Endothelial cell of umbilical vein (primary cell): ENCODE data around the gene WDR5. TPM values are rescaled to one million over a fixed set of nuclear protein-coding genes. Genes with fewer than 3 reads are reported as not detected.
A peak's percentile ranks its signal among the peaks of the same experiment; 100 is the strongest.

Experiments
- Bru-seq: library from RNA; stranded (reverse); fragments of 400-500 nt; gene quantifications from one replicate; lab custom pipeline; 2021; lab: Mats Ljungman, UMichigan
- BruChase-seq, 2 experiments: library from RNA; stranded (reverse); fragments of 400-500 nt; gene quantifications; one replicate each; lab custom pipeline; 2021; lab: Mats Ljungman, UMichigan
- BruUV-seq: library from RNA; stranded (reverse); fragments of 400-500 nt; replicated peaks from 2 replicates; lab custom pipeline; 2021; lab: Mats Ljungman, UMichigan
- CTCF ChIA-PET: fragments of 300-600, 350-600 bp; sonication (Branson Sonifier 250); formaldehyde crosslinking; loops from one replicate; lab custom pipeline; 2021; ENCODE audit warnings: antibody characterized with exemption, inconsistent platforms; lab: Charles Lee
- POLR2A ChIA-PET: fragments of 300-600, 350-600 bp; sonication (Branson Sonifier 250); formaldehyde crosslinking; loops from one replicate; lab custom pipeline; 2021; ENCODE audit warnings: antibody characterized with exemption, inconsistent platforms; lab: Charles Lee
- DNase-seq: peaks from one replicate; pipeline ENCODE4 v3.0.0-alpha.2; 2011; ENCODE audit warnings: low read depth, low spot score
- FAIRE-seq: peaks from 2 replicates; lab custom pipeline; 2011; peaks lifted over from hg19 to GRCh38; lab: Jason Lieb, UNC
- H2AFZ ChIP-seq: 2 replicates; pipeline ENCODE4 v1.6.0; 2012; ENCODE audit warnings: low read depth, low read length, control low read depth, inconsistent platforms
- H3K27ac ChIP-seq: 2 replicates; pipeline ENCODE4 v1.5.1; 2011; ENCODE audit warnings: low read depth, mild to moderate bottlenecking, control low read depth, low read length, moderate library complexity; ENCODE audit not compliant: insufficient read depth
- H3K27me3 ChIP-seq, 2 experiments: 2 replicates each; pipeline versions ENCODE4 v1.6.0 to v1.6.1; 2011; ENCODE audit warnings: low read length in 2 of 2, mixed read lengths in 1 of 2; ENCODE audit not compliant: control insufficient read depth in 2 of 2, insufficient read depth in 2 of 2
- H3K36me3 ChIP-seq, 2 experiments: 2 replicates in 1 of 2; 3 replicates in 1 of 2; pipeline ENCODE4 v1.5.1; 2011; ENCODE audit warnings: low read length in 2 of 2, mild to moderate bottlenecking in 1 of 2, moderate library complexity in 1 of 2; ENCODE audit not compliant: control insufficient read depth in 2 of 2, insufficient read depth in 2 of 2; ENCODE audit errors: extremely low read depth in 1 of 2
- H3K4me1 ChIP-seq: 3 replicates; pipeline ENCODE4 v1.5.1; 2011; ENCODE audit warnings: mild to moderate bottlenecking, low read length; ENCODE audit not compliant: control insufficient read depth, insufficient read depth; ENCODE audit errors: extremely low read depth
- H3K4me2 ChIP-seq: 2 replicates; pipeline ENCODE4 v1.6.1; 2011; ENCODE audit warnings: low read length, control low read depth, mixed read lengths; ENCODE audit not compliant: insufficient read depth
- H3K4me3 ChIP-seq, 3 experiments: fragments of 200-600 bp in 1 of 3; sonication (generic), shearing (Covaris generic) in 1 of 3; replicated peaks in 1 of 3; 2 replicates each; pipeline ENCODE4 v1.5.1; 2011 to 2016; ENCODE audit warnings: control low read depth in 3 of 3, low read length in 3 of 3, mild to moderate bottlenecking in 2 of 3, inconsistent platforms in 1 of 3, low read depth in 1 of 3, moderate library complexity in 1 of 3; ENCODE audit not compliant: insufficient read depth in 1 of 3
- H3K79me2 ChIP-seq: 2 replicates; pipeline ENCODE4 v1.6.0; 2012; ENCODE audit warnings: low read length, inconsistent platforms; ENCODE audit not compliant: control insufficient read depth, insufficient read depth
- H3K9ac ChIP-seq: replicated peaks from 2 replicates; pipeline ENCODE3; 2011; ENCODE audit warnings: low read length, control low read depth; ENCODE audit not compliant: insufficient read depth; ENCODE audit errors: extremely low read depth
- H3K9me1 ChIP-seq: replicated peaks from 3 replicates; pipeline ENCODE4 v1.6.0; 2011; ENCODE audit warnings: mild to moderate bottlenecking, low read length; ENCODE audit not compliant: control insufficient read depth, insufficient read depth; ENCODE audit errors: extremely low read depth
- H3K9me3 ChIP-seq: replicated peaks from 2 replicates; pipeline ENCODE4 v1.5.1; 2012; ENCODE audit warnings: low read length, inconsistent platforms; ENCODE audit not compliant: control insufficient read depth, insufficient read depth
- H4K20me1 ChIP-seq: replicated peaks from 2 replicates; pipeline ENCODE3; 2011; ENCODE audit warnings: mild to moderate bottlenecking, low read length; ENCODE audit not compliant: control insufficient read depth, insufficient read depth; ENCODE audit errors: extremely low read depth
- EZH2 ChIP-seq: IDR thresholded peaks from 2 replicates; pipeline ENCODE4 v1.6.1; 2012; ENCODE audit warnings: borderline replicate concordance, low read depth, mild to moderate bottlenecking, moderate library complexity, low read length, inconsistent platforms; ENCODE audit not compliant: severe bottlenecking
- FOS ChIP-seq: IDR thresholded peaks from 2 replicates; pipeline ENCODE4 v1.6.1; 2011; ENCODE audit warnings: mild to moderate bottlenecking, low read length, moderate library complexity, borderline replicate concordance; ENCODE audit not compliant: insufficient read depth
- GATA2 ChIP-seq: IDR thresholded peaks from 2 replicates; pipeline ENCODE4 v1.7.0; 2011; ENCODE audit warnings: low read depth, mild to moderate bottlenecking, moderate library complexity, mixed read lengths, low read length; ENCODE audit not compliant: insufficient read length, insufficient read depth
- JUN ChIP-seq: IDR thresholded peaks from 2 replicates; pipeline ENCODE4 v1.6.1; 2011; ENCODE audit warnings: borderline replicate concordance, low read depth; ENCODE audit not compliant: insufficient read length, insufficient read depth
- MYC ChIP-seq: IDR thresholded peaks from one replicate; pipeline ENCODE4 v1.6.1; 2011; ENCODE audit warnings: mild to moderate bottlenecking, low read depth, low read length
- POLR2A ChIP-seq: IDR thresholded peaks from 2 replicates; pipeline ENCODE4 v1.6.1; 2012; ENCODE audit warnings: low read depth, mild to moderate bottlenecking, control low read depth, low read length
- POLR2AphosphoS5 ChIP-seq: IDR thresholded peaks from 2 replicates; pipeline ENCODE4 v1.6.1; 2012; ENCODE audit warnings: low read depth, mild to moderate bottlenecking, control low read depth, low read length, moderate library complexity; ENCODE audit not compliant: insufficient read depth
- dilution Hi-C: fragments of 300-500 bp; cut with MboI; formaldehyde crosslinking; loops from one replicate; pipeline ENCODE4 v1.15.0; 2019; ENCODE audit warnings: low sequenced_read_pairs; ENCODE audit not compliant: extremely low pct_ligation_motif_present
- intact Hi-C: fragments of 100-400 bp; cut with micrococcal nuclease; formaldehyde crosslinking; loops from one replicate; pipeline ENCODE4 v1.10.0; 2022
- long read RNA-seq: library from polyadenylated mRNA; stranded (forward); transcript quantifications from one replicate; pipeline ENCODE4 v2.0.0, GENCODE V29; 2021
- polyA minus RNA-seq, 3 experiments: library from RNA; depleted of rRNA, polyadenylated mRNA; stranded (reverse); fragments of >200 nt; gene quantifications; 1 replicate in 1 of 3; 2 replicates in 2 of 3; pipeline ENCODE4 v1.2.3, GENCODE V29; 2011
- polyA plus RNA-seq, 4 experiments: library from polyadenylated mRNA; depleted of rRNA in 3 of 4; stranded (reverse) in 3 of 4; unstranded in 1 of 4; fragments of >200 nt; gene quantifications; 2 replicates each; pipeline versions ENCODE4 v1.2.1 to v1.2.3, GENCODE V29; 2011 to 2012; ENCODE audit warnings: missing spikeins in 1 of 4
- total RNA-seq: library from RNA; stranded (reverse); gene quantifications from 2 replicates; pipeline ENCODE4 v1.2.3, GENCODE V29; 2021
- TF ChIP-seq, protein P1 (sequence below), 2 donors: IDR thresholded peaks; 1 replicate in 1 of 2; 2 replicates in 1 of 2; pipeline ENCODE4 v1.5.1; 2011; ENCODE audit warnings: low read length in 2 of 2, mild to moderate bottlenecking in 2 of 2, moderate library complexity in 2 of 2, control low read depth in 1 of 2, inconsistent platforms in 1 of 2, low read depth in 1 of 2; ENCODE audit not compliant: insufficient read depth in 1 of 2; ENCODE audit errors: extremely low read depth in 1 of 2
- TF ChIP-seq, protein P2 (sequence below): IDR thresholded peaks from 2 replicates; pipeline ENCODE4 v1.6.1; 2011; ENCODE audit not compliant: insufficient read depth, insufficient read length

WDR5 gene
- total RNA-seq (42.4 and 42.5 TPM in 2 replicates), polyA plus RNA-seq (30.8 and 32.1 TPM in 2 replicates), polyA minus RNA-seq (15.8 and 18.1 TPM in 2 replicates), Bru-seq, nascent RNA (percentile 68 among the genes with signal in this experiment), BruChase-seq, experiment 1, labeled RNA remaining after a 6-hour chase (percentile 89 among the genes with signal in this experiment), BruChase-seq, experiment 2, labeled RNA remaining after a 2-hour chase (percentile 90 among the genes with signal in this experiment)
- 37.0 and 38.6 TPM in 2 replicates for polyA plus RNA-seq (2011; cell fraction: cytosol; rRNA removed)
- 53.3 and 60.1 TPM in 2 replicates for polyA plus RNA-seq (2011; cell fraction: nucleus; rRNA removed)
- 39.0 and 39.5 TPM in 2 replicates for polyA plus RNA-seq (2012)
- 39.8 TPM for polyA minus RNA-seq (2011; cell fraction: cytosol; rRNA and poly(A)+ RNA removed)
- polyA minus RNA-seq (2011; cell fraction: nucleus; rRNA and poly(A)+ RNA removed): 12.5 and 12.8 TPM in 2 replicates
- long read RNA-seq, transcript WDR5-201 (14 exons, 3,151 nt): major isoform, 35 of 53 reads
- long read RNA-seq, partial matches to known transcripts: 2 of 53 reads
- long read RNA-seq, other reads (novel, unspliced or antisense): 16 of 53 reads

DNA sequence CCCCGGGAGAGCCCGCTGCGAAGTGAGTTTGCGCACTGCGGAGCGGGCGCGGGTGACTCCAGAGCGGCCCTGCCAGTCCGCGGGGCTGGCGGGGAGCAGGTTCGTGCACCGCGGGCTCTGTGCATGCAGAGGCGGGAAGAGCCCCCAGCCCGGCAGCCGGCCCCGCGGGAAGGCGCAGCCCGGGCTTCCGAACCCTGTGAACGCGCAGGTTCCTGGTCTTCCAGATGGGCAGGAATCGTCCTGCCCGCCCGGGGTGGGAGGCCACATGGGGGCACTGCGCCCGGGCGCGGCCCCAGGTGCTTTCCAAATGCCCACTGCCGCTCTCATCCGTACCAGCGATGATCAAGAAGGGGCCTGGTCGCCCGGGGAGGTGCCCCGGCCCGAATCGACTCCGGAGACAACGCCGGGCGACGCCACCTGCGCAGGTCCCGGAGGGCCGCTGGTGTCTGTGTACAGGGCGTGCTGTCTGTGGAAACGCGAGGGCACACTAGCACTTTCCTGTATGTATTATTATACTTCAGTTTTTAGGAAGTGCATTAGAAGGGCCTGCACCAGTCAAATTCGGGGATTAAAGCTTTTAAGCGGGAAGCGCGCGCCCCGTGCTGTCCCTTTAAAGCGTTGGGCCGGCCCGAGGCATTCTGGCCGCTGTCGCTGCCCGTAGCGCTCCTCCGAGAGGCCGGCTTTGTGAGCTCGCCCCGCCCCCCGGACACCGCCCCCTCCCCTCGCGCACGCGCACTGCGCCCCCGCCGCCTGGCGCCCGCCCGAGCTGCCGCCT is at the start of gene WDR5:
WDR5 (plus strand) TSS at position 740 of the 775 bp plus-strand sequence. CDS start 3,796 bp downstream, outside the sequence.
- Histone ChIP-seq H4K20me1 (no peaks in the 10 kb centered on the region), H3K79me2 (peaks cover 40% of the 10 kb centered on the region), H3K4me1 (peaks cover 10% of the 10 kb centered on the region), H3K27ac (peak within 1 kb of the TSS; percentile 48), H3K4me3 (peak within 1 kb of the TSS; percentile 84 to 97 (median 93)), H3K27me3 (no peaks in the 10 kb centered on the region), H3K36me3 (peaks cover 0 to 6% of the 10 kb centered on the region in 2 experiments), H2AFZ (peak within 1 kb of the TSS; percentile 99), H3K4me2 (peak within 1 kb of the TSS; percentile 83), H3K9me1 (no peaks in the 10 kb centered on the region), H3K9ac (peak within 1 kb of the TSS; percentile 73), H3K9me3 (no peaks in the 10 kb centered on the region)
- dilution Hi-C loops: no loop called here
- BruUV-seq: no TSS peak
- ChIA-PET CTCF (interaction anchor here (0.6 to 1.1 kb wide), 11 partner anchors 24 to 562 kb away, joined by 3 to 11 read pairs (median 3); partner anchors contain the start of gene RNU6ATAC), POLR2A (interaction anchor here (1.1 kb wide), 1 partner anchor 27 kb away, joined by 3 read pairs; no protein-coding TSS in a partner anchor)
- peak; percentile 72 for FAIRE-seq
- DNase-seq: peak; percentile 81
- intact Hi-C loops: loop anchor here (1.0 kb wide), 2 partner anchors 29 to 67 kb away; partner anchors contain the start of genes BRD3 and RNU6ATAC
- TF ChIP-seq FOS (no peak), JUN (no peak), GATA2 (no peak), POLR2AphosphoS5 (peak; percentile 37), MYC (no peak), EZH2 (no peak), POLR2A (peak; percentile 61)
- TF ChIP-seq, protein P1, sequence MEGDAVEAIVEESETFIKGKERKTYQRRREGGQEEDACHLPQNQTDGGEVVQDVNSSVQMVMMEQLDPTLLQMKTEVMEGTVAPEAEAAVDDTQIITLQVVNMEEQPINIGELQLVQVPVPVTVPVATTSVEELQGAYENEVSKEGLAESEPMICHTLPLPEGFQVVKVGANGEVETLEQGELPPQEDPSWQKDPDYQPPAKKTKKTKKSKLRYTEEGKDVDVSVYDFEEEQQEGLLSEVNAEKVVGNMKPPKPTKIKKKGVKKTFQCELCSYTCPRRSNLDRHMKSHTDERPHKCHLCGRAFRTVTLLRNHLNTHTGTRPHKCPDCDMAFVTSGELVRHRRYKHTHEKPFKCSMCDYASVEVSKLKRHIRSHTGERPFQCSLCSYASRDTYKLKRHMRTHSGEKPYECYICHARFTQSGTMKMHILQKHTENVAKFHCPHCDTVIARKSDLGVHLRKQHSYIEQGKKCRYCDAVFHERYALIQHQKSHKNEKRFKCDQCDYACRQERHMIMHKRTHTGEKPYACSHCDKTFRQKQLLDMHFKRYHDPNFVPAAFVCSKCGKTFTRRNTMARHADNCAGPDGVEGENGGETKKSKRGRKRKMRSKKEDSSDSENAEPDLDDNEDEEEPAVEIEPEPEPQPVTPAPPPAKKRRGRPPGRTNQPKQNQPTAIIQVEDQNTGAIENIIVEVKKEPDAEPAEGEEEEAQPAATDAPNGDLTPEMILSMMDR (IDR thresholded peaks at IDR 0.05; ENCODE audit: extremely low read depth in 1 of 2, insufficient read depth in 1 of 2, low read depth in 1 of 2, low read length in 2 of 2): peak in 1 of 2 donors; percentile 12
- TF ChIP-seq, protein P2, sequence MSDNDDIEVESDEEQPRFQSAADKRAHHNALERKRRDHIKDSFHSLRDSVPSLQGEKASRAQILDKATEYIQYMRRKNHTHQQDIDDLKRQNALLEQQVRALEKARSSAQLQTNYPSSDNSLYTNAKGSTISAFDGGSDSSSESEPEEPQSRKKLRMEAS: no peak
